Panc1 (cell line): ENCODE measurements around the gene SDR39U1. TPM values are rescaled to one million over a fixed set of nuclear protein-coding genes. Genes with fewer than 3 reads are reported as not detected.
"Not testable (repeated sequence)": the region's sequence is repeated elsewhere in the genome, so short reads cannot be mapped to it uniquely, and the experiment has no call there.

Experiments used
- ATAC-seq: fragments of 200-7000 bp; cut with Tn5 transposase; 2 replicates; pipeline ENCODE4 v1.9.1; 2020; ENCODE audit warnings: mild to moderate bottlenecking, moderate library complexity
- BruUV-seq: library from RNA; stranded (reverse); fragments of 400-500 nt; replicated peaks from 2 replicates; lab custom pipeline; 2021; lab: Mats Ljungman, UMichigan
- CTCF ChIA-PET: fragments of 300-600 bp; sonication (Branson Sonifier 250); formaldehyde crosslinking; loops from one replicate; lab custom pipeline; 2022; ENCODE audit warnings: antibody characterized with exemption; lab: Charles Lee
- POLR2A ChIA-PET: fragments of 300-600 bp; sonication (Branson Sonifier 250); formaldehyde crosslinking; loops from one replicate; lab custom pipeline; 2022; ENCODE audit warnings: antibody characterized with exemption; lab: Charles Lee
- DNase-seq: peaks from one replicate; pipeline ENCODE4 v3.0.0-alpha.2; 2010; ENCODE audit warnings: low read depth, low spot score
- H3K27ac ChIP-seq: 2 replicates; pipeline ENCODE4 v1.5.1; 2011; ENCODE audit warnings: mild to moderate bottlenecking, low read length, inconsistent platforms
- H3K27me3 ChIP-seq: fragments of 200-500 bp; sonication (Bioruptor generic); 2 replicates; pipeline ENCODE4 v1.6.0; 2014; ENCODE audit warnings: low read length, inconsistent platforms; ENCODE audit not compliant: control insufficient read depth, insufficient read depth
- H3K36me3 ChIP-seq: fragments of 200-500 bp; sonication (Bioruptor generic); 2 replicates; pipeline ENCODE4 v1.5.1; 2014; ENCODE audit warnings: inconsistent platforms, mild to moderate bottlenecking, low read length, moderate library complexity; ENCODE audit not compliant: control insufficient read depth, insufficient read depth
- H3K4me1 ChIP-seq: 2 replicates; pipeline ENCODE4 v1.5.1; 2011; ENCODE audit warnings: inconsistent platforms, mild to moderate bottlenecking, low read length, moderate library complexity; ENCODE audit not compliant: control insufficient read depth, insufficient read depth
- H3K4me3 ChIP-seq, 2 experiments: 2 replicates each; pipeline ENCODE4 v1.5.1; 2011 to 2012; ENCODE audit warnings: low read depth in 2 of 2, low read length in 2 of 2, mild to moderate bottlenecking in 2 of 2, inconsistent platforms in 1 of 2, moderate library complexity in 1 of 2
- H3K9me3 ChIP-seq: fragments of 200-500 bp; sonication (Bioruptor generic); 2 replicates; pipeline ENCODE4 v1.5.1; 2014; ENCODE audit warnings: low read depth, mild to moderate bottlenecking, inconsistent platforms, low read length, moderate library complexity; ENCODE audit not compliant: control insufficient read depth, insufficient read depth
- CTCF ChIP-seq: fragments of 450-650 bp; IDR thresholded peaks from 2 replicates; pipeline ENCODE4 v1.5.1; 2017; ENCODE audit warnings: mild to moderate bottlenecking
- POLR2AphosphoS5 ChIP-seq: IDR thresholded peaks from 2 replicates; pipeline ENCODE4 v1.6.1; 2012; ENCODE audit warnings: mild to moderate bottlenecking, low read depth, low read length, moderate library complexity
- SIN3A ChIP-seq: IDR thresholded peaks from 2 replicates; pipeline ENCODE4 v1.6.1; 2012; ENCODE audit warnings: low read depth, mild to moderate bottlenecking, low read length, moderate library complexity, borderline replicate concordance; ENCODE audit not compliant: insufficient read depth
- TCF7L2 ChIP-seq: IDR thresholded peaks from 2 replicates; pipeline ENCODE4 v1.6.1; 2011; ENCODE audit warnings: mild to moderate bottlenecking, low read depth, low read length, inconsistent platforms
- in situ Hi-C: cut with HindIII; loops from 2 replicates; pipeline ENCODE4 v1.10.0; 2016; ENCODE audit warnings: low sequenced_read_pairs, low pct_unique_long_range_greater_than_20kb
- intact Hi-C: fragments of 100-400 bp; cut with micrococcal nuclease; formaldehyde crosslinking; loops from one replicate; pipeline ENCODE4 v1.10.0; 2022; ENCODE audit not compliant: unreplicated experiment
- total RNA-seq: library from RNA; stranded (reverse); gene quantifications from one replicate; pipeline ENCODE4 v1.2.1, GENCODE V29; 2021; ENCODE audit not compliant: unreplicated experiment
- TF ChIP-seq, protein P1 (sequence below), 2 experiments: IDR thresholded peaks; 2 replicates each; pipeline ENCODE4 v1.6.1; 2011 to 2012; ENCODE audit warnings: low read depth in 2 of 2, control low read depth in 1 of 2, low read length in 1 of 2, mild to moderate bottlenecking in 1 of 2, moderate library complexity in 1 of 2; ENCODE audit not compliant: insufficient read depth in 1 of 2

Gene SDR39U1
- total RNA-seq, 1 experiment from 2014 or later: 54.2 TPM

GRCh38 chr14:24475261-24475660 lies 32.7 kb upstream of the SDR39U1 start:
- intact Hi-C loops: no loop called here
- no peaks in the 10 kb centered on the region for H3K36me3 ChIP-seq
- TF ChIP-seq POLR2AphosphoS5 (no peak), SIN3A (no peak), CTCF (no peak), TCF7L2 (no peak)
- TF ChIP-seq, protein P1, sequence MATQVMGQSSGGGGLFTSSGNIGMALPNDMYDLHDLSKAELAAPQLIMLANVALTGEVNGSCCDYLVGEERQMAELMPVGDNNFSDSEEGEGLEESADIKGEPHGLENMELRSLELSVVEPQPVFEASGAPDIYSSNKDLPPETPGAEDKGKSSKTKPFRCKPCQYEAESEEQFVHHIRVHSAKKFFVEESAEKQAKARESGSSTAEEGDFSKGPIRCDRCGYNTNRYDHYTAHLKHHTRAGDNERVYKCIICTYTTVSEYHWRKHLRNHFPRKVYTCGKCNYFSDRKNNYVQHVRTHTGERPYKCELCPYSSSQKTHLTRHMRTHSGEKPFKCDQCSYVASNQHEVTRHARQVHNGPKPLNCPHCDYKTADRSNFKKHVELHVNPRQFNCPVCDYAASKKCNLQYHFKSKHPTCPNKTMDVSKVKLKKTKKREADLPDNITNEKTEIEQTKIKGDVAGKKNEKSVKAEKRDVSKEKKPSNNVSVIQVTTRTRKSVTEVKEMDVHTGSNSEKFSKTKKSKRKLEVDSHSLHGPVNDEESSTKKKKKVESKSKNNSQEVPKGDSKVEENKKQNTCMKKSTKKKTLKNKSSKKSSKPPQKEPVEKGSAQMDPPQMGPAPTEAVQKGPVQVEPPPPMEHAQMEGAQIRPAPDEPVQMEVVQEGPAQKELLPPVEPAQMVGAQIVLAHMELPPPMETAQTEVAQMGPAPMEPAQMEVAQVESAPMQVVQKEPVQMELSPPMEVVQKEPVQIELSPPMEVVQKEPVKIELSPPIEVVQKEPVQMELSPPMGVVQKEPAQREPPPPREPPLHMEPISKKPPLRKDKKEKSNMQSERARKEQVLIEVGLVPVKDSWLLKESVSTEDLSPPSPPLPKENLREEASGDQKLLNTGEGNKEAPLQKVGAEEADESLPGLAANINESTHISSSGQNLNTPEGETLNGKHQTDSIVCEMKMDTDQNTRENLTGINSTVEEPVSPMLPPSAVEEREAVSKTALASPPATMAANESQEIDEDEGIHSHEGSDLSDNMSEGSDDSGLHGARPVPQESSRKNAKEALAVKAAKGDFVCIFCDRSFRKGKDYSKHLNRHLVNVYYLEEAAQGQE (IDR thresholded peaks at IDR 0.05; ENCODE audit: insufficient read depth in 1 of 2, low read depth in 2 of 2, low read length in 1 of 2): no peak
- H3K27ac ChIP-seq: no peak overlapping the region
- CTCF ChIA-PET: interaction anchor here (0.6 kb wide), 1 partner anchor 109 kb away, joined by 8 read pairs; no protein-coding TSS in a partner anchor
- H3K4me3 ChIP-seq: no peak overlapping the region
- no peaks in the 10 kb centered on the region for H3K4me1 ChIP-seq
- in situ Hi-C loops: no loop called here
- POLR2A ChIA-PET: no interaction called here
- H3K9me3 ChIP-seq: no peaks in the 10 kb centered on the region
- H3K27me3 ChIP-seq: no peaks in the 10 kb centered on the region
- no peak for ATAC-seq
- no TSS peak for BruUV-seq
- no peak for DNase-seq

- no TSS peak for BruUV-seq
- H3K4me1 ChIP-seq: no peaks in the 10 kb centered on the region
- H3K27me3 ChIP-seq: no peaks in the 10 kb centered on the region
- no peak overlapping the region for H3K4me3 ChIP-seq
- ChIA-PET CTCF (no interaction called here), POLR2A (no interaction called here)
- no peak for TF ChIP-seq TCF7L2
- no peak for TF ChIP-seq POLR2AphosphoS5
- TF ChIP-seq CTCF: no peak
- TF ChIP-seq, protein P1 (IDR thresholded peaks at IDR 0.05; ENCODE audit: insufficient read depth in 1 of 2, low read depth in 2 of 2, low read length in 1 of 2): no peak
- no peak for TF ChIP-seq SIN3A
- no peaks in the 10 kb centered on the region for H3K9me3 ChIP-seq
- intact Hi-C loops: no loop called here
- DNase-seq: no peak
- no peaks in the 10 kb centered on the region for H3K36me3 ChIP-seq
- in situ Hi-C loops: no loop called here
- no peak overlapping the region for H3K27ac ChIP-seq
- no peak for ATAC-seq
These were observed 30.6 kb upstream of the SDR39U1 start for GRCh38 chr14:24473211-24473610.

DNA sequence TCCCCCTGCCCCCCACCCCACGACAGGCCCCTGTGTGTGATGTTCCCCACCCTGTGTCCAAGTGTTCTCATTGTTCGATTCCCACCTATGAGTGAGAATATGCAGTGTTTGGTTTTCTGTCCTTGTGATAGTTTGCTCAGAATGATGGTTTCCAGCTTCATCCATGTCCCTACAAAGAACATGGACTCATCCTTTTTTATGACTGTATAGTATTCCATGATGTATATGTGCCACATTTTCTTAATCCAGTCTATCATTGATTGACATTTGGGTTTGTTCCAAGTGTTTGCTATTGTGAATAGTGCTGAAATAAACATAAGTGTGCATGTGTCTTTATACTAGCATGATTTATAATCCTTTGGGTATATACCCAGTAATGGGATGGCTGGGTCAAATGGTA lies 27.9 kb upstream of the SDR39U1 start:
- H3K27ac ChIP-seq, H3K4me3 ChIP-seq, in situ Hi-C loops, DNase-seq, H3K9me3 ChIP-seq, H3K36me3 ChIP-seq, H3K4me1 ChIP-seq, ATAC-seq, CTCF ChIA-PET, POLR2A ChIA-PET, intact Hi-C loops, BruUV-seq, H3K27me3 ChIP-seq: not testable (repeated sequence)
